Activated CD4-positive, alpha-beta T cell treated with anti-CD3 and anti-CD28 coated beads for 48 hours (primary cell): ENCODE data around the gene CTSV.
"Not testable (repeated sequence)": the region's sequence is repeated elsewhere in the genome, so short reads cannot be mapped to it uniquely, and the experiment has no call there.

Source experiments
- DNase-seq: peaks from one replicate; pipeline ENCODE4 v3.0.0-alpha.2; 2020

Gene CTSV

DNA sequence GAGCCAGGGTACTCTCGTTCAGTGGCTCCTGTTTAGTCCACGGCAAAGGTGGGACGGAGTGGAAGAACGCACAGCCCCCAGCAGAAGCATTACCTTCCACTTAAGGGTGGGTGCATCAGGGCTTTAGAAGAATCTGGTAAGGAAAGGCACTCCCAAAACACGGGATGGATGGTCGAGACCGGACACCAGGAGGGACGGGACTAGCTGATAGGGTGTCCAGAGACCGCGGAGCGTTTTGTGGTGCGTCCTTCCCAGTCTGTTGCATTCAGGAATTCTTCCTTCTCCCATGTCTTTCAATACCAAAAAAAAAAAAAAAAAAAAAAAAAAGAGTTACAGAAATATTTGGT, 545 bp upstream of the CTSV start:
- no peak for DNase-seq

DNA sequence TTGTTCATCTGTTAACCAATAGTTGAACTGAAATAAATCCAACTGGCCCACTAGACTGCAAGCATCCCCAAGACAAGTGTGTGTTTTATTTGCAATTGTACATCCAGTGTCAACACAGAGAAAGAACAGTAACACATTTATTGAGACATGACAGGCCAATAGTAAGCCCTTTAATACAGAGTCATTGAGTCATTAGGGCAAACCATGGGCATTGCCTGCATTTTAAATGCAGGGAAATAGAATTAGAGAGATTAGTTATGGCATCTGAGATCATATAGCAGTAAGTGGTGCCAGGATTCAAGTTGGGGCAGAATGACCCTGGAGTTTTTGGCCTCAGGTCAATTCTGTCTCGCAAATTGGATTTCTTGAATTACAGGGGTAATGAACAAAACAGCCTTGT, 15.4 kb downstream of the CTSV start:
- DNase-seq = not testable (repeated sequence)

DNA sequence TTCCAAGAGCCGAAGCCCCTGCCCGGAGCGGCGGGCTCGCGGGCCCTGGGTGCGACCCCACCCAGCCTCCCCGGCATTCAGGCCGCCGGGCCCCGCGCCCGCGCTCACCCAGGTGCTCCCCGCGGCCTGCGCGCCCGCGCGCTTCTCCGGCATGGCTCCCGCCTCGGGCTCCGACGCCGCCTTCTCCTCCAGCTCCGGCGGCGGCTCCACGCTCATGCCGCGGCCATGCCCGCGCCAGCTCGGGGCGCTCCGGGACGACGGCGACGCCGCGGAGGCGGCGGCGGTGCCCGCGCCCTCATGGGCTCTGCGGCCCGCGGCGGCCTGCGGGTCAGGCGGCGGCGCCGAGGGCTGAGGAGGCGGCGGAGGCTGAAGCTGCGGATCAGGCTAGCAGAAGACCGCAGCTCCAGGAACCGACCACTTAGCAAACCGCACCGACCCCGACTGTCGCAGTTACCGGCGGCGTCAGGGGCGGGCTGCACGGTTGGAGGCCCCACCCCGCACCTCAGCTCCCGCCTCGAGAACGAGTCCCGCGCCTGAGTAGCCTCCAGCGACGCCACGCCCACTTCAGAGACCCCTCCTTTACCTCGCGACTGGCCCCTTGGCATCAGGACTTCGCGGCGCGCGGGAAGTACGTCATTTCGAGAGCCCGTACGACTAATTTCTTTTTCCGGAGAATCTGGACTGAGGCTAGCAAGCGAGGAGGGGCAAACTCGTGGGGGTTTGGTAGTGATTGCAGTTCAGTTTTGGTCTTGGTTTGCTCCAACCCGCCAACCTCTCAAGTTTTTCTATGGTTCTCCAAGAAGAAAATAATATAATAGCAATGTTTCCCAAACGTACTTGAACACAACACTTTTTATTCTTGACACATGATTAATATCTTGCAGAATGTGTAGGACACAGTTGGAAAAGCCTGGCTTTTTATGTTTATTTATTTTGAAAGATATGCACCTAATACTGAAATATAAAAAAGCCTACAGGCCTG, 25.5 kb downstream of the CTSV start:
- DNase-seq = peak; percentile 79

DNA sequence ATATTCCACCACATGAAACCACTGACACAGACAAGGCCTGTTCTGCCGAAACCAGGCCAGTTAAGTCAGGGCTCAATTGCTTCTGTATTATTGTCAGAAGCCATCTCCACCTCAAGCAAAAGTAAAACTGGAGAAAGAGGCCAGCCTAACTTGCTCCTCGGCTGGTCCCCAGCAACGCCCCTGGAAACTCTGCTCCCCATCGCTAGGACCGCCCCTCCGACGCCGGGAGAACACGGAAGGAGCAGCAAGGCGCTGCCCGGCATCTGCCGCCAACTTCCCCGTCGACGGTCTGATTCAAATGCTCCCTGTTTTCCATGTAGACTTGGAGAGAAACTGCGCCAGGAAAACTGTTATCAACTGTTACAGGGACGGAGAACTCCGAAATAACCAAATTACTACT, 26.3 kb downstream of the CTSV start:
- peak; percentile 8 for DNase-seq

DNA sequence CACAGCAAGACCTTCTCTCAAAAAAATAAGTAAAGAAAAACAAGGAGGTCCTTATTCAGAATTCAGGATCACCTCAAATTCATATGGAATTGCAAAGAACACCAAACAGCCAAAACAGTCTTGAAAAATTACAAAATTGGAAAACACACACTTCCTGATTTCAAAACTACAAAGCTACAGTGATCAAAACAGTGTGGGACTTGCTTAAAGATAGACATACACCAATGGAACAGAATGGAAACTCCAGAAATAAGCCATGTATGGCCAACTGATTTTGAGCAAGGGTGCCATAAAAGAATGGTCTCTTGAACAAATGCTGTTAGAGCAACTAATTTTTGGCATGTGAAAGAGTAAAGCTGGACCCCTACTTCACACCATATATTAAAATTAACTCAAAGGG, 36.7 kb downstream of the CTSV start:
- DNase-seq = not testable (repeated sequence)

DNA sequence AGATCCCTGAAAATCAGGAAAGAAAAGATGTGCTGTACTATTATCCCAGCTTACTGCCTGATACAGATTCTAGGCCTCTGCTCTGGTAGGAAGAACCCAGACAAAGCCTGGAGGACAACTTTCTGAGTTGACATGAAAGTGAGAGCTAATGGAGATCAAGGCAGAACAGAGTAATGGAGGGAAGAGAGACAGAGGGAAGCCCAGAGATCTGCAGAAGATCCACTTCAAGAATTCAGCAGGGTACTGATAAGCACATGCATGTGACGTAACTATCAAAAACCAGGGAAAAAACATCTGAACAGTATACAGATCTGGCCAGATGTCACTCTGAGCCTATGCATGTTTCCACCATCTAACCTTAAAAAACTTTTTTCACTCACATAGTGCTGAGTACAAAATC, 37.6 kb downstream of the CTSV start:
- not testable (repeated sequence) for DNase-seq

DNA sequence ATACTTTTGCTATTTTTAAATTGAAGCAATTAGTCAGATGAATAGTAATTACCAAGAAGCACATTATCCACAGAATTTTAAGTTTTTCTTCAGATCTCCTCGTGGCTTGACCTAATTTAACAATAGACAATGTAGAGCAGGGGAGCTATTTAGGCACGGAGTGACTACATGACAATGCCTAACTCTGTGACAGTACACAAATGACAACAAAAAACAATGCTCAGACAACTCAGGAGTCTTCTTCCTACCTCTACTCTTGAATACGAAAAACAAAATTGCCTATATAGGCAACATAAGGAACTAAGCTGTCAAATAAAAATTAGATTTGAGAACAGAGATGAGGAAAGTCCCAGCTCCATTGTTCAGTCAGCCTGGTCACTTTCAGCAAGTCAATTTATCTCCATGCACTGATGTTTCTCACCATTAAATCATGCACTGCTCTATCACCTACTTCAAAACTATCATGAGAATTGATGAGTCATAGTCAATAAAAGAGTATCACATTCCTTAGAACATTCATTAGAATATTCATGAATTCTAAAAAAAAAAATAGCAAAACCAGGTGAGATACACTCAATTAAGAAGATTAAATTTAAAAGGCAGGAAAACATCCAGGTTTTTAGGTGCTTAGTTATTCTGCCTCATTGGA, 38.7 kb downstream of the CTSV start:
- not testable (repeated sequence) for DNase-seq

DNA sequence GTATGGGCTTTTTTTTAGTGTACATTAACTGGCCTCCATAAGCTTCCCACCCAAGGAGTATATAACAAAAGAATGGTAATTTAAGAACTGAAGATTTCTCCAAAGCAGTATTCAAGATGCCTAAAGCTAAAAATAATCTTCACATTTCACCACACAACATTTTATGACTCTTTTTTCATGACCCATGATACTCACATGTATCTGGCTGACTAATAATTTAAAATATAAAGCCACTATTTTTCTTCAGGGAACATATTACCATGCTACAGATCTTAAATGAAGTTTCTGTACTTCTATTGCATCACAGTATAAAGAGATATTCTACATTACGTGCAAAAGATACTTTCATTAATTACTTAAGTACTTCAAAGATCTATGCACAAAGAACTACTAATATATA, 39.2 kb downstream of the CTSV start:
- DNase-seq = not testable (repeated sequence)

DNA sequence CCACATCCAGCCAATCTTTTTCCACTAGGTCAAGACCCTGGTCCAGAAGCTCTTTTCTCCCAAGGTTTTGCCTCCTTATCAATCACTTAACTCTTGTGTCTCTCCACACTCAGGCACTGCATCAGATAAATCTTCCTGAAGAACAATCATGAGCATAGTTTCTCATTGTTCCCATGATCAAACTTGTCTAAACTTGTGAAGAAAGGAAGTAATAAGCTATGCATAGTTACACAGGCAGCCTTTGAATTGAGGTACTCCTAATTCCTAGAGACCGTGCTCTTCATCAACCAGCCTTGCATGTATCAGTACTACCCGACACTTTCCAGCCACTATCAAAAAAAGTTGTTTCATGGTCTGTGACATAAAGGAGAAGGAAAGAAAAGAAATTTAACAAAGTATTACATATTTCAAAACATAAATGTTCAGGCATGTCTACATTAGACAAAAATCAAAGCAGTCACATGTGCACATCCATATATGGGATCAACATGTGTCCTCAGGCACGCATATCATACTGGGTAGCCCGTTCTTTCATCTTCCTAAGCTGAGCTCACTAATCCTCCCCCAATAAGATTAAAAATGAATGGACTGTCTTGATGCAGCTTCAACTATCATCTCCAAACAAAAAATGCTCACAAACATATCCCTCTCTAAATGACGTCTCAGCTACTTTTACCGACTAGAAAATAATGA, 41.8 kb downstream of the CTSV start:
- DNase-seq = not testable (repeated sequence)

DNA sequence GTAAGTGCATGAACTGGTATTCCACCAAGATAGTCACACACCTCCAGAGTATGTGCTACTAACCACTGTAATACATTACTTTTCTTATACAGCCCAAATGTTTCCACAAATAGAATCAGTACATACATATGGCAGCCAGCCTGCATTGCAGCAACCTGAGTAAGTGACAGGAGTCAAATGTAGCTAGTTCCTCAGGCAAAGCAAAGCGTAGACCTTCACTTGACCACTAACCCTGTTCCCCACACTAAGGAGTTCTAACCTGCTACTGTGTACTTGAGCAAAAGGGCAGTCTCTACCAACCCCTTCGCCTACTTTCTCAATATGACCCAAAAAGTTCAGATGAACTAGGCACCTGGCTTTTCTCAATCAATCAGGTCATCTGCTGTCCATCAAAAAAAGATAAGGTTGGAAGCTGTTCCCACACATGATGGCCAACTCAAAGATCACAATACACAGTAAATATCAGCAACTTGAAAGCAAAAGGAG, 44.4 kb downstream of the CTSV start:
- DNase-seq = not testable (repeated sequence)

DNA sequence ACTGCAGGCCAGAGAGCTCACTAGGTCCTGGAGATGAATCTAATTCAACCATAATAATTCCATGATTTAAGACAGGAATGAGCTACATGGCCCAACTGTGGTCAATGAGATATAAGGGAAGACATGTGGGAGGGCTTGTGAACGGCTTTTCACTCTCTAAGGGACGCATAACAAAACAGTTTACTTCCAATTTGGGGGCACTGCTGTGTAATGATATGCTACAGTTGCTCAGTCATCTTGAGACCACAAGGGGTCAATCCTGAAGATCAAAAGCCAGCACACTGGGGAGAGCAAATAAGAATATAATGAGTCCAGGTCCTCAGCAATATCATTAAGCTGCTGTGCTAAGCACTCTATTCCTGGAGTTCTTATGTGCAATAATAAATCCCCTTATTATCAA, 46.6 kb downstream of the CTSV start:
- DNase-seq = not testable (repeated sequence)

DNA sequence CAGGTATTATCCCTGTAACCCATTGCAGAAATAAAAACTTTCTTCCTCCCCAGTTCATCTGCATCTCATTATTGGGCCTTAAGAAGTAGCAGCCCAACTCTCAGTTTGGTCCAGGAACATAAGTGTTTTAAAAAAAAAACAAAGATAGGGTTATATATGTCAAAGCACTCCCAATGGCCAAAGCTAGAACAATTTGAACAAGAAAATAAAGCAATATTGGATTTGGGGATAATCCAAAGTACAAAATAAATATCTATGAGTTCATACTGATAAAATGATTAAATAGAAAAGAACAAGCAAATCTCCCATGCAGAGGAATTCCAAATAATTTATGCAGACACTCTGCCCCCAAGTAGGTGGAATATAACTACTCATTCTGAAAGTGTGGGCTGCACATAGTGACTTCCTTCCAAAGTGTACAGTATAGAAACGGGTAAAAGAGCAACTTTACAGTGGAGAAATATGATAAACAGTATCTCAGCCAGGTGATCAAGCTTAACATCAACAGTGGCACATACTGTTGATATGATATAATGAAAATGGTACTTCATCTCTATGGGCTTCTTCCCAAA, 49.1 kb downstream of the CTSV start:
- not testable (repeated sequence) for DNase-seq

DNA sequence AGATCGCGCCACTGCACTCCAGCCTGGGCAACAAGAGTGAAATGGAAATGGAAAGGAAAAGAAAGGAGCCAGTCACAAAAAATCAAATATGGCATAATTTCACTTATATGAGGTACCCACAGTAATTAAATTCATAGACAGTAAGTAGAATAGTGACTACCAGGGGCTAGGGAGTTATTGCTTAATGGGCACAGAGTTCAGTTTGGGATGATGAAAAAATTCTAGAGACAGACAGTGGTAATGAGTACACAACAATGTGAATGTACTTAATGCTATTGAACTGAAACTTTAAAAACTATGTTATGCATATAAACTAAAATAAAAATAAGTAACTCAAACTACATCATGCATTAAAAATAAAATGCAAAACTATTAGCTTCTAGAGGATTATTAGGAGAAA, 54.1 kb downstream of the CTSV start:
- not testable (repeated sequence) for DNase-seq

DNA sequence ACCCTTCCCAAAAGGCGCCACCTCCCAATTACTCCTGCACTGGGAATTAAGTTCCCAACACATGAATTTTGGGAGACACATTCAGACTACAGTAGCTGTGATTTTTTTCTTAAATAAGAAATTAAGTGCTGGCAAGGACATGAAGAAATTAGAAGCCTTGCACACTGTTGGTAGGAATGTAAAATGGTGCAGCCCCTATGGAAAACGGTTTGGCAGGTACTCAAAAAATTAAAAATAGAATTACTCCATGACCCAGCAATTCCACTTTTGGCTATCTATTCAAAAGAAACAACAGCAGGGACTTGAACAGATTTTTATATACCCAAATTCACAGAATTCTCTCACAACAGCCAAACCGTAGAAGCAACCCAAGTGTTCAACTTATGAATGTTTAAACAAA, 54.8 kb downstream of the CTSV start:
- DNase-seq = not testable (repeated sequence)

DNA sequence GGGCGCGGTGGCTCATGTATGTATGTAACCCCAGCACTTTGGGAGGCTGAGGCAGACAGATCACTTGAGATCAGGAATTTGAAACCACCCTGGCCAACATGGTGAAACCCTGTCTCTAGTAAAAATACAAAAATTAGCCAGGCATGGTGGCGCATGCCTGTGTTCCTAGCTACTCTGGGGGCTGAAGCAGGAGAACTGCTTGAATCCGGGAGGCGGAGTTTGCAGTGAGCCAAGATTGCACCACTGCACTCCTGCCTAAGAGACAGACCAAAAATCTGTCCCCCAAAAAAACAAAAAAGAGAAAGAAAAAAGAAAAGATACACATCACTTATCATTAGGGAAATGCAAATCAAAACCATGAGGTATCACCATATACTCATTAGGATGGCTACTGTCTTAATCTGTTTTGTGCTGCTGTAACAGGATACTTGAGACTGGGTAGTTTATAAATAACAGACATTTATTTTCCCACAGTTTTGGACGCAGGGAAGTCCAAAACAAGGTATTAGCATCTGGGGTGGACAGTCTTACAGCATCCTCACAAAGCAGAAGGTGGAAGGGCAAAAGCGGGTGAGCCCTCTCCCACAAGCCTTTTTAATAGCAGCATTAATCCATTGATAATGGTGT, 55.3 kb downstream of the CTSV start:
- DNase-seq = not testable (repeated sequence)
